H1 (cell line): Measurements from ENCODE around the gene TRIM46.

Experiments
- ASH2L ChIP-seq: fragments of 200-600, 300-600 bp; sonication (generic); IDR thresholded peaks from one replicate; pipeline ENCODE4 v1.7.1; 2017; ENCODE audit warnings: low read length
- BCL11A ChIP-seq, 2 experiments: IDR thresholded peaks; one replicate each; pipeline ENCODE4 v1.6.1; 2011; ENCODE audit warnings: low read depth in 2 of 2, low read length in 2 of 2, mild to moderate bottlenecking in 2 of 2
- CBX5 ChIP-seq: fragments of 300-800, 300-1000 bp; sonication (generic); IDR thresholded peaks from 2 replicates; pipeline ENCODE4 v1.7.1; 2016; ENCODE audit warnings: antibody characterized with exemption, low read length, low read depth
- CREB1 ChIP-seq: IDR thresholded peaks from 2 replicates; pipeline ENCODE4 v1.6.1; 2012; ENCODE audit warnings: inconsistent platforms
- EP300 ChIP-seq, 2 experiments: IDR thresholded peaks; 1 replicate in 1 of 2; 2 replicates in 1 of 2; pipeline ENCODE4 v1.6.1; 2011 to 2012; ENCODE audit warnings: low read depth in 2 of 2, low read length in 2 of 2, mild to moderate bottlenecking in 2 of 2, borderline replicate concordance in 1 of 2, inconsistent platforms in 1 of 2, moderate library complexity in 1 of 2
- EZH2 ChIP-seq: fragments of 200-600 bp; sonication (generic); IDR thresholded peaks from 2 replicates; pipeline ENCODE4 v1.7.1; 2012; ENCODE audit warnings: low read depth, mild to moderate bottlenecking, moderate library complexity, low read length, inconsistent platforms; ENCODE audit not compliant: severe bottlenecking
- KDM5A ChIP-seq: fragments of 200-600 bp; IDR thresholded peaks from 2 replicates; pipeline ENCODE4 v1.7.1; 2012; ENCODE audit warnings: mild to moderate bottlenecking, low read length, inconsistent platforms, mixed read lengths
- POLR2A ChIP-seq, 2 experiments: IDR thresholded peaks; 1 replicate in 1 of 2; 2 replicates in 1 of 2; pipeline ENCODE4 v1.6.1; 2011; ENCODE audit warnings: low read depth in 2 of 2, low read length in 2 of 2, mild to moderate bottlenecking in 2 of 2; ENCODE audit errors: control extremely low read depth in 1 of 2
- POLR2AphosphoS5 ChIP-seq: IDR thresholded peaks from 2 replicates; pipeline ENCODE4 v1.6.1; 2011; ENCODE audit warnings: low read depth, low read length
- TBP ChIP-seq: IDR thresholded peaks from 2 replicates; pipeline ENCODE4 v1.6.1; 2011; ENCODE audit warnings: low read depth, low read length, improper control_type of control experiment
- ZNF274 ChIP-seq: IDR thresholded peaks from 2 replicates; pipeline ENCODE4 v1.7.0; 2012; ENCODE audit warnings: low read length, borderline replicate concordance; ENCODE audit errors: extremely low read depth

DNA sequence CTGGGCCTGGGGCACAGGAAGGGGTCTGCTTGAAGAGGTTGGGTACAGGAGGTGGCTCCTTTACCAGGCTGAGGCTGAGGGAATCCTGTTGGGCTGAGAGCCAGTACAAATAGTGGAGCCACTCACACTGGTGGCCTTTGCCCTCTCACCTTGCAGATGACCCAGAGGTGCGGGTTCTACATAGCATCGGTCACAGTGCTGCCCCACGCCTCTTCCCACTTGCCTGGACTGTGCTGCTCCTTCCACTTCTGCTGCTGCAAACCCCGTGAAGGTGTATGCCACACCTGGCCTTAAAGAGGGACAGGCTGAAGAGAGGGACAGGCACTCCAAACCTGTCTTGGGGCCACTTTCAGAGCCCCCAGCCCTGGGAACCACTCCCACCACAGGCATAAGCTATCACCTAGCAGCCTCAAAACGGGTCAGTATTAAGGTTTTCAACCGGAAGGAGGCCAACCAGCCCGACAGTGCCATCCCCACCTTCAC is 39.8 kb upstream of the TRIM46 start:
- TF ChIP-seq POLR2A (IDR thresholded peaks at IDR 0.05; ENCODE audit: control extremely low read depth in 1 of 2, low read depth in 2 of 2, low read length in 2 of 2): no peak
- TF ChIP-seq POLR2AphosphoS5: no peak
- no peak for TF ChIP-seq ASH2L
- TF ChIP-seq TBP: no peak
- TF ChIP-seq CBX5: no peak
- TF ChIP-seq CREB1: no peak
- TF ChIP-seq BCL11A (IDR thresholded peaks at IDR 0.05; ENCODE audit: low read depth in 2 of 2, low read length in 2 of 2): no peak
- TF ChIP-seq EP300 (IDR thresholded peaks at IDR 0.05; ENCODE audit: borderline replicate concordance in 1 of 2, low read depth in 2 of 2, low read length in 2 of 2): no peak
- TF ChIP-seq KDM5A: no peak
- no peak for TF ChIP-seq EZH2
- no peak for TF ChIP-seq ZNF274
